HG03558 (cell line): ENCODE measurements around the gene SLC4A8.

Experiments
- ATAC-seq: cut with Tn5 transposase; IDR thresholded peaks from one replicate; pipeline ENCODE4 v1.9.1; 2021; ENCODE audit warnings: moderate number of reproducible peaks; ENCODE audit not compliant: unreplicated experiment; ENCODE audit errors: extremely low read depth

Gene SLC4A8

DNA sequence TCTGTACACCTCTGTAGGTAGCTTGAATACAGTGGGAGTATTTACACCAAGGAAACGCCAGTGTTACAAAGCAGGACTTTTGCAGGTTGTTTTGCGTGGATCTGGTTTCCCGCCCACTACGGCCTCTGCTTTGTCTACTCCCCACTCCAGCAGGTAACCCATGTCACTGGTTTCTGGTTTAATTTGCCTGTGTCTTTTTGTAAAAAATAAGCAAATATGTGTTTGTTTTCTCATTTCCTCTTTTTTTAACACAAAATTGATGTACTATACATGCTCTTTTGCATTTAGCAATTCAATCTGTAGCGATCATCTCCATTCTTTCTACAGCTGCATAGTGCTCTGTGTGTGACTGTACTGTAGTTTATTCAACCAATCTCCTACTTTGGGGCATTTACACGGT lies 123.0 kb downstream of the SLC4A8 start:
- ATAC-seq = no peak

DNA sequence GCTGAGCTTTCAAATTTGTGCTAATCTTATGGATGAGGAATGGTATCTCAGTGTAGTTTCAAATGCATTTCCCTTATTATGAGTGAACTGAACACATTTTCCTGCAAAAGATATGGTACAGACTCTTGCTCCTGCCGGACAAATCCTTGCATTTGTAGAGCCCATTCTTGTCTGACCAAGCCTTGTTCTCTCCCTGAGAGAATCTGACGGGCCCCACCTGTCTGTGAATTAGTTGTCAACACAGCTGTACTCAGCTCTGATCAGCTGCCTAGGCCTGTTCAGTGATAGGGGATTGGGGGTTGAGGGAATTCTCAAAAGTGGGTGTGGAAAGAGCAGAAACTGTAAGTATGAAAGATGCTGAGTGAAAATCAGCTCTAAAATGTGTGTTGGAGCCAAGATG lies 123.6 kb downstream of the SLC4A8 start:
- ATAC-seq = no peak

DNA sequence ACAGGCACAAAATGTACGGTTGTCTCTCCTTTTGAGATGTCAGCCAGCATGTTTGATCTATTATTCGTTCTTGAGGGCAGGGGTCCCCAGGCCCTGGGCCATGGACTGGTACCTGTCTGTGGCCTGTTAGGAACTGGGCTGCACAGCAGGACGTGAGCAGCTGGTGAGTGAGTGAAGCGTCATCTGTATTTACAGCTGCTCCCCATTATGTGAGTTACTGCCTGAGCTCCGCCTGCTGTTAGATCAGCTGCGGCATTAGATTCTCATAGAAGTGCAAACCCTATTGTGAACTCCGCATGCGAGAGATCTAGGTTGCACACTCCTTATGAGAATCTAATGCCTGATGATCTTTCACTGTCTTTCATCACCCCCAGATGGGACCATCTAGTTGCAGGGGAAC lies 125.0 kb downstream of the SLC4A8 start:
- no peak for ATAC-seq
